CD14-positive monocyte (primary cell): ENCODE results near the gene RNF220. TPM values are rescaled to one million over a fixed set of nuclear protein-coding genes. Genes with fewer than 3 reads are reported as not detected.

Source experiments
- DNase-seq, 3 donors: peaks; one replicate each; pipeline ENCODE4 v3.0.0-alpha.2; 2011 to 2022
- H2AFZ ChIP-seq: 2 replicates; pipeline ENCODE4 v1.6.0; 2012; ENCODE audit warnings: mild to moderate bottlenecking, low read depth, low read length, inconsistent platforms; ENCODE audit not compliant: insufficient read depth, poor library complexity, severe bottlenecking
- H3K27ac ChIP-seq, 2 donors: 1 replicate in 1 of 2; 2 replicates in 1 of 2; pipeline ENCODE4 v1.5.1; 2012 to 2013; ENCODE audit warnings: low read length in 2 of 2, control low read depth in 1 of 2, inconsistent platforms in 1 of 2, low read depth in 1 of 2, mild to moderate bottlenecking in 1 of 2
- H3K27me3 ChIP-seq, 2 donors: one replicate each; pipeline versions ENCODE4 v1.6.0 to v1.6.1; 2011 to 2013; ENCODE audit warnings: low read length in 2 of 2; ENCODE audit not compliant: control insufficient read depth in 2 of 2, insufficient read depth in 2 of 2
- H3K36me3 ChIP-seq, 2 donors: replicated peaks in 1 of 2; 1 replicate in 1 of 2; 2 replicates in 1 of 2; pipeline versions ENCODE4 v1.5.1 to v1.6.1; 2012 to 2013; ENCODE audit warnings: low read length in 2 of 2, control low read depth in 1 of 2, inconsistent platforms in 1 of 2, mild to moderate bottlenecking in 1 of 2; ENCODE audit not compliant: insufficient read depth in 2 of 2, control insufficient read depth in 1 of 2
- H3K4me1 ChIP-seq, 2 donors: 1 replicate in 1 of 2; 2 replicates in 1 of 2; pipeline versions ENCODE4 v1.5.1 to v1.6.1; 2012 to 2013; ENCODE audit warnings: low read length in 2 of 2, control low read depth in 1 of 2, inconsistent platforms in 1 of 2, mild to moderate bottlenecking in 1 of 2, moderate library complexity in 1 of 2; ENCODE audit not compliant: insufficient read depth in 2 of 2, control insufficient read depth in 1 of 2
- H3K4me2 ChIP-seq: replicated peaks from 2 replicates; pipeline ENCODE3; 2012; ENCODE audit warnings: low read length, moderate library complexity, mild to moderate bottlenecking; ENCODE audit not compliant: poor library complexity, severe bottlenecking; ENCODE audit errors: extremely low read depth
- H3K4me3 ChIP-seq, 3 experiments: fragments of 200-600 bp in 1 of 3; sonication (generic) in 1 of 3; replicated peaks in 1 of 3; 1 replicate in 2 of 3; 2 replicates in 1 of 3; pipeline ENCODE4 v1.5.1; 2011 to 2013; ENCODE audit warnings: low read length in 3 of 3, mild to moderate bottlenecking in 3 of 3, control low read depth in 2 of 3, low read depth in 2 of 3, inconsistent platforms in 1 of 3, moderate library complexity in 1 of 3
- H3K79me2 ChIP-seq: 2 replicates; pipeline ENCODE4 v1.6.0; 2012; ENCODE audit warnings: mild to moderate bottlenecking, control low read depth, inconsistent platforms, low read length, moderate library complexity; ENCODE audit not compliant: insufficient read depth
- H3K9ac ChIP-seq: 2 replicates; pipeline ENCODE4 v1.6.0; 2017; ENCODE audit warnings: low read length, mild to moderate bottlenecking; ENCODE audit not compliant: insufficient read depth, poor library complexity, severe bottlenecking
- H3K9me3 ChIP-seq, 2 donors: replicated peaks in 1 of 2; 1 replicate in 1 of 2; 2 replicates in 1 of 2; pipeline versions ENCODE4 v1.5.1 to v1.6.1; 2012 to 2013; ENCODE audit warnings: low read length in 2 of 2, control low read depth in 1 of 2; ENCODE audit not compliant: control insufficient read depth in 1 of 2, insufficient read depth in 1 of 2
- H4K20me1 ChIP-seq: 2 replicates; pipeline ENCODE4 v1.6.0; 2012; ENCODE audit warnings: mild to moderate bottlenecking, low read length, control low read depth, moderate library complexity; ENCODE audit not compliant: insufficient read depth
- H3K27ac Mint-ChIP-seq, 7 donors: one replicate each; pipeline ENCODE4 v1.8.0; 2020; ENCODE audit warnings: mild to moderate bottlenecking in 7 of 7, mixed read lengths in 7 of 7, moderate library complexity in 6 of 7, inconsistent platforms in 2 of 7
- H3K27me3 Mint-ChIP-seq, 3 donors: one replicate each; pipeline ENCODE4 v1.8.0; 2021 to 2022; ENCODE audit warnings: low read depth in 3 of 3, mild to moderate bottlenecking in 3 of 3, mixed read lengths in 3 of 3, moderate library complexity in 3 of 3, inconsistent platforms in 1 of 3
- H3K36me3 Mint-ChIP-seq, 2 donors: one replicate each; pipeline ENCODE4 v1.8.0; 2020; ENCODE audit warnings: mixed read lengths in 2 of 2, inconsistent platforms in 1 of 2, mild to moderate bottlenecking in 1 of 2
- H3K4me1 Mint-ChIP-seq: one replicate; pipeline ENCODE4 v1.8.0; 2020; ENCODE audit warnings: mild to moderate bottlenecking, mixed read lengths
- H3K4me3 Mint-ChIP-seq, 2 donors: one replicate each; pipeline ENCODE4 v1.8.0; 2020; ENCODE audit warnings: mild to moderate bottlenecking in 2 of 2, mixed read lengths in 2 of 2, moderate library complexity in 1 of 2
- H3K9me3 Mint-ChIP-seq, 7 donors: one replicate each; pipeline ENCODE4 v1.8.0; 2020 to 2022; ENCODE audit warnings: mixed read lengths in 7 of 7, mild to moderate bottlenecking in 6 of 7, moderate library complexity in 6 of 7, inconsistent platforms in 2 of 7
- WGBS: methylation state at CpG from one replicate; pipeline ENCODE4 v1.1.5; 2013; ENCODE audit warnings: missing lambda C conversion rate; ENCODE audit not compliant: insufficient coverage; 5-methylcytosine and 5-hydroxymethylcytosine counted together
- intact Hi-C, 2 donors: fragments of 100-400 bp; cut with micrococcal nuclease; formaldehyde crosslinking; loops; one replicate each; pipeline versions ENCODE4 v1.15.0 to v1.15.1; 2023
- polyA plus RNA-seq, 3 donors: library from polyadenylated mRNA; depleted of rRNA in 1 of 3; unstranded in 2 of 3; stranded (reverse) in 1 of 3; fragments of 300-500 nt in 2 of 3; fragments of >200 nt in 1 of 3; fragmentation: Illumina TruSeq in 2 of 3; gene quantifications; 1 replicate in 2 of 3; 2 replicates in 1 of 3; pipeline ENCODE4 v1.2.3, GENCODE V29; 2012 to 2021
- TF ChIP-seq, protein P1 (sequence below): fragments of 200-600 bp; IDR thresholded peaks from one replicate; pipeline ENCODE4 v1.8.0; 2022; ENCODE audit warnings: antibody characterized with exemption, mild to moderate bottlenecking

The RNF220 gene
- polyA plus RNA-seq, 3 donors, result 39.4 to 133 (median 49.4) TPM

DNA sequence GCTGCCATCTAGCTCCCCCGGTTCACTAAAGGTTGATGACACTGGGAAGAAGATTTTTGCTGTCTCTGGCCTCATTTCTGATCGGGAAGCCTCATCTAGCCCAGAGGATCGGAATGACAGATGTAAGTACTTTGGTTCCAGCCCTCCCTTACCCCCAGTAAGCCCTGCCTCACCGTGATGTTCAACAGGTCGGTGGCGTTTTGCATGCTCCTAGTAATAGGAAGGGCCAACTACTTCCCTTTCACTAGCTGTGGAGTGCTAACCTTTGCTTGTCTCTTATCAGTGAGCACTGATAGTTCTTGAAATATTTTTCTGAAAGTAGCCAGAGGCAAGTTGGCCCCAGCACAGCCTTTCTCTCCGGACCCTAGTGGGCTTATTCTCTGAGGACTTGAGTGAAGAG lies 7.5 kb downstream of the RNF220 start:
- Mint-ChIP-seq H3K4me1 (peaks cover 17% of the 10 kb centered on the region), H3K27me3 (peaks cover 17 to 21% (median 18%) of the 10 kb centered on the region in 3 donors), H3K4me3 (no peak overlapping the region), H3K27ac (peak overlapping the region in 1 of 7 donors; percentile 7), H3K36me3 (peaks cover 14 to 18% of the 10 kb centered on the region in 2 donors), H3K9me3 (peaks cover 0 to 14% (median 5%) of the 10 kb centered on the region in 7 donors)
- Histone ChIP-seq H3K9ac (no peak overlapping the region), H3K4me3 (no peak overlapping the region), H3K9me3 (peaks cover 0 to 24% of the 10 kb centered on the region in 2 donors), H3K27me3 (peaks cover 84 to 88% of the 10 kb centered on the region in 2 donors), H3K36me3 (no peaks in the 10 kb centered on the region), H3K27ac (no peak overlapping the region), H3K4me1 (peaks cover 26 to 37% of the 10 kb centered on the region in 2 donors), H4K20me1 (no peaks in the 10 kb centered on the region), H3K79me2 (no peaks in the 10 kb centered on the region), H3K4me2 (no peak overlapping the region), H2AFZ (no peak overlapping the region)
- no peak for DNase-seq
- intact Hi-C loops, result no loop called here
- WGBS, result 25% methylated on average over 5 of the region's 7 CpGs
- TF ChIP-seq, protein P1, sequence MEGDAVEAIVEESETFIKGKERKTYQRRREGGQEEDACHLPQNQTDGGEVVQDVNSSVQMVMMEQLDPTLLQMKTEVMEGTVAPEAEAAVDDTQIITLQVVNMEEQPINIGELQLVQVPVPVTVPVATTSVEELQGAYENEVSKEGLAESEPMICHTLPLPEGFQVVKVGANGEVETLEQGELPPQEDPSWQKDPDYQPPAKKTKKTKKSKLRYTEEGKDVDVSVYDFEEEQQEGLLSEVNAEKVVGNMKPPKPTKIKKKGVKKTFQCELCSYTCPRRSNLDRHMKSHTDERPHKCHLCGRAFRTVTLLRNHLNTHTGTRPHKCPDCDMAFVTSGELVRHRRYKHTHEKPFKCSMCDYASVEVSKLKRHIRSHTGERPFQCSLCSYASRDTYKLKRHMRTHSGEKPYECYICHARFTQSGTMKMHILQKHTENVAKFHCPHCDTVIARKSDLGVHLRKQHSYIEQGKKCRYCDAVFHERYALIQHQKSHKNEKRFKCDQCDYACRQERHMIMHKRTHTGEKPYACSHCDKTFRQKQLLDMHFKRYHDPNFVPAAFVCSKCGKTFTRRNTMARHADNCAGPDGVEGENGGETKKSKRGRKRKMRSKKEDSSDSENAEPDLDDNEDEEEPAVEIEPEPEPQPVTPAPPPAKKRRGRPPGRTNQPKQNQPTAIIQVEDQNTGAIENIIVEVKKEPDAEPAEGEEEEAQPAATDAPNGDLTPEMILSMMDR, result no peak

DNA sequence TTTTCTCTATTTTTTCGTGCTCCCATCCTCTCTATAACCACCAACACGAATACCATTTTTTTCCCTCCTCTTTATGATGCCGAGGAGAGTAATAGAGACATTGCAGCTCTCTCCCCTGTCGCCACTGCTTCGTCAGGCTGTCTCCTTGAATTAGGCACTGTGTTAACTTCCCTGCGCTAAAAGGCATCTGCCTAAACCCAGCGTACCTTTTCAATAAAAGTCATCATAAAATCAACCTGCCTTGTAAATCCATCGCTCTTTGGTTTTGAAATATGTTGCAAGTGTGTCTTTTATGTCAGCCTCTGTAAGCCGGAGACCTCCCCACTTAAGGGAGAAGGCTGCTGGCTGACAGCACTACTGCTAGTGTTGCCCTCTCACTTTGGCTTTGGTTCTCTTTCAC lies 8.7 kb downstream of the RNF220 start:
- no peak overlapping the region for H3K4me3 Mint-ChIP-seq
- intact Hi-C loops, result no loop called here
- WGBS, result 56% methylated on average over 5 of the region's 9 CpGs

More for the DNA sequence above, 8.7 kb downstream of the RNF220 start:
- no peaks in the 10 kb centered on the region for H3K79me2 ChIP-seq
- peaks cover 22 to 30% (median 26%) of the 10 kb centered on the region in 3 donors for H3K27me3 Mint-ChIP-seq
- no peak overlapping the region for H3K4me2 ChIP-seq
- TF ChIP-seq, protein P1, result no peak
- H3K36me3 ChIP-seq, result no peaks in the 10 kb centered on the region
- H3K27ac Mint-ChIP-seq, result no peak overlapping the region
- DNase-seq, result no peak
- H3K27me3 ChIP-seq, result peaks cover 73 to 86% of the 10 kb centered on the region in 2 donors
- H3K9me3 Mint-ChIP-seq, result peaks cover 0 to 9% (median 0%) of the 10 kb centered on the region in 7 donors
- no peak overlapping the region for H3K4me3 ChIP-seq
- H2AFZ ChIP-seq, result no peak overlapping the region
- H3K36me3 Mint-ChIP-seq, result peaks cover 10 to 12% of the 10 kb centered on the region in 2 donors
- H3K9ac ChIP-seq, result no peak overlapping the region
- H3K4me1 Mint-ChIP-seq, result peaks cover 24% of the 10 kb centered on the region
- peaks cover 23 to 35% of the 10 kb centered on the region in 2 donors for H3K4me1 ChIP-seq
- H4K20me1 ChIP-seq, result no peaks in the 10 kb centered on the region
- peaks cover 0 to 18% of the 10 kb centered on the region in 2 donors for H3K9me3 ChIP-seq
- H3K27ac ChIP-seq, result no peak overlapping the region
